ENCODE data around the gene SLC44A5. TPM values are rescaled to one million over a fixed set of nuclear protein-coding genes. Genes with fewer than 3 reads are reported as not detected.

Gene SLC44A5
- total RNA-seq, 1 experiment from 2014 or later, result 2.4 TPM

- Mint-ChIP-seq H3K27ac (no peak overlapping the region), H3K36me3 (ENCODE audit: insufficient read depth in 1 of 3, low read depth in 3 of 3) (peaks cover 0 to 9% (median 0%) of the 10 kb centered on the region in 3 experiments; a peak in 6 of 7 replicates), H3K4me1 (no peaks in the 10 kb centered on the region), H3K4me3 (no peak overlapping the region), H3K27me3 (ENCODE audit: low read depth) (no peaks in the 10 kb centered on the region), H3K9me3 (peaks cover 12 to 15% of the 10 kb centered on the region in 2 experiments)
- no peak overlapping the region for H2BK5ac ChIP-seq (ENCODE audit: insufficient read length, low read length)
- DNase-seq, result no peak
- no peak overlapping the region for H4K8ac ChIP-seq (replicated peaks; ENCODE audit: insufficient read length, low read depth, low read length)
- H3K27me3 ChIP-seq (ENCODE audit: insufficient read depth, low read length), result no peaks in the 10 kb centered on the region
- no peaks in the 10 kb centered on the region for H3K23me2 ChIP-seq (ENCODE audit: insufficient read length, low read depth, low read length, poor library complexity, severe bottlenecking)
- H3K18ac ChIP-seq (ENCODE audit: insufficient read length, low read depth, low read length), result no peak overlapping the region
- no peak overlapping the region for H4K91ac ChIP-seq (ENCODE audit: insufficient read length, low read depth, low read length)
- no CpG with 5 or more reads among the region's 3 CpGs for WGBS (ENCODE audit: extremely low coverage, insufficient read length, low lambda C conversion rate)
- H2BK120ac ChIP-seq (ENCODE audit: low read depth, low read length, poor library complexity, severe bottlenecking), result no peak overlapping the region
- no peak overlapping the region for H3T11ph ChIP-seq (ENCODE audit: low read length)
- no peak overlapping the region for H3K14ac ChIP-seq (ENCODE audit: insufficient read depth, low read length)
- H2BK20ac ChIP-seq (ENCODE audit: low read depth, low read length, poor library complexity, severe bottlenecking), result no peak overlapping the region
- no peaks in the 10 kb centered on the region for H3K4me1 ChIP-seq (ENCODE audit: insufficient read depth, low read length)
- no peak overlapping the region for H3K4ac ChIP-seq (ENCODE audit: low read depth, low read length)
- no peak overlapping the region for H3K4me2 ChIP-seq (ENCODE audit: insufficient read depth, insufficient read length, low read length)
- H3K56ac ChIP-seq (ENCODE audit: insufficient read length, low read depth, low read length), result no peak overlapping the region
- H3K79me1 ChIP-seq (ENCODE audit: insufficient read depth, low read depth, low read length, poor library complexity, severe bottlenecking), result no peaks in the 10 kb centered on the region
- H3K23ac ChIP-seq (ENCODE audit: insufficient read length, low read depth, low read length), result no peak overlapping the region
- no peak overlapping the region for H2AK5ac ChIP-seq (ENCODE audit: insufficient read length, low read length)
- H3K79me2 ChIP-seq (ENCODE audit: insufficient read depth, low read length), result no peaks in the 10 kb centered on the region
- no peak overlapping the region for H2BK12ac ChIP-seq (ENCODE audit: insufficient read length, low read depth, low read length)
- H3K9ac ChIP-seq (ENCODE audit: extremely low read depth, insufficient read length, low read length), result no peak overlapping the region
- H3K27ac ChIP-seq (ENCODE audit: insufficient read length, low read depth, low read length), result no peak overlapping the region
- H4K5ac ChIP-seq (ENCODE audit: insufficient read length, low read depth, low read length), result no peak overlapping the region
- H2AFZ ChIP-seq (ENCODE audit: low read length), result no peak overlapping the region
- H2BK15ac ChIP-seq (ENCODE audit: low read depth, low read length), result no peak overlapping the region
- no peaks in the 10 kb centered on the region for H3K9me3 ChIP-seq (ENCODE audit: control insufficient read depth, low read depth, low read length)
- no peaks in the 10 kb centered on the region for H4K20me1 ChIP-seq (ENCODE audit: control insufficient read depth, insufficient read depth, insufficient read length)
- no peak for TF ChIP-seq CTCF (conservative IDR thresholded peaks at IDR 0.05)
These were observed 216.4 kb downstream of the SLC44A5 start for GRCh38 chr1:75394386-75395139.
